Esophagus muscularis mucosa (tissue), 4 donors: ENCODE results near the gene SULF2. TPM values are rescaled to one million over a fixed set of nuclear protein-coding genes. Genes with fewer than 3 reads are reported as not detected.

Experiments
- DNase-seq: peaks from one replicate; pipeline ENCODE4 v3.0.0-alpha.2; 2017; ENCODE audit errors: extremely low spot score
- H3K27ac ChIP-seq, 4 donors: fragments of 200-600 bp; sonication (generic); replicated peaks in 1 of 4; 1 replicate in 3 of 4; 2 replicates in 1 of 4; pipeline ENCODE4 v1.5.1; 2016 to 2019; ENCODE audit warnings: mild to moderate bottlenecking in 1 of 4
- H3K27me3 ChIP-seq, 4 donors: fragments of 200-600 bp; sonication (generic); one replicate each; pipeline versions ENCODE4 v1.5.1 to v1.6.0; 2016 to 2019
- H3K36me3 ChIP-seq, 4 donors: fragments of 200-600 bp; sonication (generic); one replicate each; pipeline ENCODE4 v1.5.1; 2016 to 2019
- H3K4me1 ChIP-seq, 4 donors: fragments of 200-600 bp; sonication (generic); one replicate each; pipeline ENCODE4 v1.5.1; 2016 to 2019
- H3K4me3 ChIP-seq, 4 donors: fragments of 200-600 bp; sonication (generic); 1 replicate in 2 of 4; 2 replicates in 2 of 4; pipeline ENCODE4 v1.5.1; 2016 to 2019; ENCODE audit warnings: mild to moderate bottlenecking in 4 of 4, moderate library complexity in 1 of 4
- H3K9me3 ChIP-seq, 4 donors: fragments of 200-600 bp; sonication (generic); 1 replicate in 3 of 4; 2 replicates in 1 of 4; pipeline ENCODE4 v1.5.1; 2016 to 2019
- EP300 ChIP-seq: sonication (generic); formaldehyde crosslinking; IDR thresholded peaks from one replicate; pipeline ENCODE4 v1.6.1; 2017; ENCODE audit warnings: antibody characterized with exemption
- POLR2A ChIP-seq: fragments of 450-650 bp; IDR thresholded peaks from one replicate; pipeline ENCODE4 v1.6.1; 2017; ENCODE audit warnings: antibody characterized with exemption, moderate library complexity, mild to moderate bottlenecking, low read depth
- POLR2AphosphoS5 ChIP-seq, 2 donors: sonication (generic); formaldehyde crosslinking; IDR thresholded peaks; one replicate each; pipeline ENCODE4 v1.6.1; 2017; ENCODE audit warnings: antibody characterized with exemption in 2 of 2
- WGBS: methylation state at CpG from one replicate; pipeline ENCODE4 v1.1.5; 2018; 5-methylcytosine and 5-hydroxymethylcytosine counted together
- intact Hi-C: fragments of 100-400 bp; cut with DNase I; formaldehyde crosslinking; loops from one replicate; pipeline ENCODE4 v1.15.1; 2023
- total RNA-seq, 4 donors: library from RNA; depleted of rRNA; stranded (reverse); fragments of >200 nt; gene quantifications; one replicate each; pipeline versions ENCODE4 v1.1.0 to v1.2.1, GENCODE V29; 2016
- TF ChIP-seq, protein P1 (sequence below), 3 experiments: fragments of 200-600 bp in 2 of 3; fragments of 450-650 bp in 1 of 3; sonication (generic) in 2 of 3; IDR thresholded peaks; one replicate each; pipeline ENCODE4 v1.5.1; 2017 to 2019; ENCODE audit warnings: antibody characterized with exemption in 3 of 3, mild to moderate bottlenecking in 2 of 3, moderate library complexity in 1 of 3

The SULF2 gene
- total RNA-seq, 4 donors from 2014 or later: 78.7 to 243 (median 138) TPM

DNA sequence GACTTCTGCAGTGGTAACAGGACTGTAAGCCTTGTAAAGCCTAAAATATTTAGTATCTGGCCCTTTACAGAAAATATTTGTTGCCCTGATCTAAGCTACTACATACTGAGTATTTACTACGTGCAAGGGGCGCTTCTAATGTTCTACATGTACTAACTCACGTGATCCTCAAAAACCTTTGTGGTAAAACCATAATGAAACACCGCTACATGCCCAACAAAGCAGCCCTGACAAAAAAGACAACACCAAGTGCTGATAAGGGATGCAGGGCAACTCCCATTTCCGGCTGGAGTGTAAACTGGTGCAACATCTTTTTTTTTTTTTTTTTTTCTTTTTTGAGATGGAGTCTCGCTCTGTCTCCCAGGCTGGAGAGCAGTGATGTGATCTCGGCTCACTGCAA is 85.0 kb downstream of the SULF2 start:
- H3K4me1 ChIP-seq: peaks cover 8 to 33% (median 26%) of the 10 kb centered on the region in 4 donors
- H3K9me3 ChIP-seq: no peaks in the 10 kb centered on the region
- TF ChIP-seq, protein P1, sequence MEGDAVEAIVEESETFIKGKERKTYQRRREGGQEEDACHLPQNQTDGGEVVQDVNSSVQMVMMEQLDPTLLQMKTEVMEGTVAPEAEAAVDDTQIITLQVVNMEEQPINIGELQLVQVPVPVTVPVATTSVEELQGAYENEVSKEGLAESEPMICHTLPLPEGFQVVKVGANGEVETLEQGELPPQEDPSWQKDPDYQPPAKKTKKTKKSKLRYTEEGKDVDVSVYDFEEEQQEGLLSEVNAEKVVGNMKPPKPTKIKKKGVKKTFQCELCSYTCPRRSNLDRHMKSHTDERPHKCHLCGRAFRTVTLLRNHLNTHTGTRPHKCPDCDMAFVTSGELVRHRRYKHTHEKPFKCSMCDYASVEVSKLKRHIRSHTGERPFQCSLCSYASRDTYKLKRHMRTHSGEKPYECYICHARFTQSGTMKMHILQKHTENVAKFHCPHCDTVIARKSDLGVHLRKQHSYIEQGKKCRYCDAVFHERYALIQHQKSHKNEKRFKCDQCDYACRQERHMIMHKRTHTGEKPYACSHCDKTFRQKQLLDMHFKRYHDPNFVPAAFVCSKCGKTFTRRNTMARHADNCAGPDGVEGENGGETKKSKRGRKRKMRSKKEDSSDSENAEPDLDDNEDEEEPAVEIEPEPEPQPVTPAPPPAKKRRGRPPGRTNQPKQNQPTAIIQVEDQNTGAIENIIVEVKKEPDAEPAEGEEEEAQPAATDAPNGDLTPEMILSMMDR (IDR thresholded peaks at IDR 0.05): no peak
- TF ChIP-seq POLR2AphosphoS5 (IDR thresholded peaks at IDR 0.05): no peak
- no peak for TF ChIP-seq EP300
- no peak for TF ChIP-seq POLR2A
- intact Hi-C loops: no loop called here
- H3K27me3 ChIP-seq: no peaks in the 10 kb centered on the region
- no peak overlapping the region for H3K27ac ChIP-seq
- peaks cover 0 to 27% (median 14%) of the 10 kb centered on the region in 4 donors for H3K36me3 ChIP-seq
- H3K4me3 ChIP-seq: no peak overlapping the region
- 89% methylated on average over 7 of the region's 7 CpGs for WGBS
- DNase-seq: no peak

DNA sequence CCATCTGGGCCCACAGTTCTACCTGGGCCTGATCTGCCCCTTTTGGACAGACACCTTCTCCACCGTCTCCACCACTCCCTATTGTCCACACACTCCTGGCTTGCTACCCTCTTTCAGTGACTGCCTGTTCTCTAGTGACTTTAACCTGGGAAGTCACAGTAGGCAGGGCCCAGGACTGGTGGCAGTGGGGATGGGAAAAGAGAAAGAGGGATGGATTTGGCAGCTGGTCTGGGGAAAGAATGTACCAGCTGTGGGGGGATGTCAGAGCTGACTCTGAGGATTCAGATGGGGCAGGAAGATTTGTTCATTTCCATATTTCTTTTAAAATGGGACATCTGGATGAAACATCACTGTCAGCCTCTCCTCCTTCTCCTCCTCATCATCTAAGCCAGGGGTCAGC is 85.5 kb downstream of the SULF2 start:
- DNase-seq: no peak
- no peaks in the 10 kb centered on the region for H3K27me3 ChIP-seq
- intact Hi-C loops: no loop called here
- no peak overlapping the region for H3K27ac ChIP-seq
- peaks cover 3 to 33% (median 25%) of the 10 kb centered on the region in 4 donors for H3K4me1 ChIP-seq
- no peak overlapping the region for H3K4me3 ChIP-seq
- WGBS: 89% methylated on average over 1 of the region's 1 CpG
- peaks cover 0 to 27% (median 14%) of the 10 kb centered on the region in 4 donors for H3K36me3 ChIP-seq
- TF ChIP-seq, protein P1 (IDR thresholded peaks at IDR 0.05): no peak
- no peak for TF ChIP-seq POLR2AphosphoS5 (IDR thresholded peaks at IDR 0.05)
- no peak for TF ChIP-seq POLR2A
- no peak for TF ChIP-seq EP300
- no peaks in the 10 kb centered on the region for H3K9me3 ChIP-seq

DNA sequence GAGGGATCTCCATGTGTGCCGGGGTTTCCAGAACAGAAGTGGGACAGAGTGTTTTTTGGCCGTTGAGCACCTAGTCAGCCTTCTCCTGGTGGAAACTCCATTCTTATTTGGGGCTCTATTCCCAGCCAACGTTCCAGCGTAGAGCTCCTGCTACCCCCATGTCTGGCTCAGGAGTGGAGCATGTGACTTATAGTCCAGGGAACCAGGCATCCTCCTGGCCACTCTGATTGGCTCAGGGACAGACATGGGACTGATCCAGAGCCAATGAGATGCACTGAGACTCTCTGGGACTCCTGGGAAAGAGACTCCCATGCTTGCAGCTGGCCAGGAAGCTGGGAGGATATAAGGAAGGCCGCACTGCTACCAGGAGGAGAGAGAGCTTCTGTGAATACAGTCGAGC is 87.1 kb downstream of the SULF2 start:
- DNase-seq: no peak
- 85% methylated on average over 4 of the region's 6 CpGs for WGBS
- TF ChIP-seq, protein P1 (IDR thresholded peaks at IDR 0.05): no peak
- TF ChIP-seq EP300: no peak
- TF ChIP-seq POLR2A: no peak
- TF ChIP-seq POLR2AphosphoS5 (IDR thresholded peaks at IDR 0.05): no peak
- intact Hi-C loops: no loop called here
- Histone ChIP-seq H3K4me3 (no peak overlapping the region), H3K27me3 (no peaks in the 10 kb centered on the region), H3K4me1 (peaks cover 0 to 19% (median 14%) of the 10 kb centered on the region in 4 donors), H3K36me3 (peaks cover 3 to 27% (median 14%) of the 10 kb centered on the region in 4 donors), H3K9me3 (no peaks in the 10 kb centered on the region), H3K27ac (no peak overlapping the region)

DNA sequence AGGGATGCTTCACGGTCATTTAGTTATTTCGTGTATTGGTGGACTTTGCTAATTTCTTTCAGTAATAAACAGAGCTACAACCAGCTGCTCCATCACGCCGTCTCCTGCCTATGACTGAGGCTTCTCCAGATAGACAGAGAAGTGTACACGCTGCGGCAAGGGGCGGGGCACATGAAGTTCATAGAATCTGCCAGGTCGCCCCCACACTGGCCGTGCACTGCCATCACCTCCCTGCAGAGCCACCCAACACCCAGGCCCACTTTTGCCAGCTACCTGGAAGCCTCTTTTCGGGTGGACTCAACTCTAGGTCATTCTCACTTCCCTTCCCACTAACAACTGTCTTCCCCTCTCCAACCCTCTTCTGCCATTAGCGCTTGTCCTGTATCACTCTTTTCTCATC is 88.4 kb downstream of the SULF2 start:
- H3K27me3 ChIP-seq: no peaks in the 10 kb centered on the region
- WGBS: 95% methylated on average over 11 of the region's 11 CpGs

More for the DNA sequence above, 88.4 kb downstream of the SULF2 start:
- Histone ChIP-seq H3K36me3 (peaks cover 3 to 22% (median 11%) of the 10 kb centered on the region in 4 donors), H3K27ac (no peak overlapping the region), H3K4me3 (no peak overlapping the region), H3K9me3 (peaks cover 0 to 13% (median 9%) of the 10 kb centered on the region in 4 donors), H3K4me1 (peaks cover 0 to 19% (median 14%) of the 10 kb centered on the region in 4 donors)
- DNase-seq: no peak
- TF ChIP-seq POLR2A: no peak
- no peak for TF ChIP-seq POLR2AphosphoS5 (IDR thresholded peaks at IDR 0.05)
- TF ChIP-seq, protein P1 (IDR thresholded peaks at IDR 0.05): no peak
- TF ChIP-seq EP300: no peak
- intact Hi-C loops: no loop called here
